ENCODE measurements around the gene LHX3.

DNA sequence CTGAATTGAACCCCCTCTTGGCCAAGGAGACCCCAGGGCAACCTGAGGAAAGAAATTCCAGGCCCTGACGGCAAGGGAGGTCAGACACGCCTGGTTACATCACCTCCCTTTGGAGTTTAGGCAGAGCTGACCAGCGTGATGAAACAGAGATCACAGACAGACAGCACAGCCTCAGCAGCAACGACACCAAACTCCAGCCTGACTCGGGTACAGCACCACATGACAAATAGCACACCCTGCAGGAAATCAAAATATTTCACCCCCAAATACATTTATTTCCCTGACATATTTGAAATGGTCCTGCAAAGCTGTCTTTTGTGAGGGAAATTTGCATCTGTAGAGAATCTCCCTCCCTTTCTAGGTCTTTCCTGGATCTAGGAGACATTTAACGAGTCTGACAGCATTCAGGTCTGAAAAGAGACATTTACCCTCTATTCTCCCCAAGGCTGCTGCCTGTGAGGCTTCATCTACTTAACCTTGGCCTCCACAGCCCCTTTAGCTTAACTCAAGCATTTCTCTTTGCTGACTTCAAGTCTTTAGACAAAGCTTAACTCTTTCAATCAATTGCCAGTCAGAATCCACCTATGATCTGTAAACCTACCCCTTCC, 38.1 kb upstream of the LHX3 start:
- TF ChIP-seq, protein P1, sequence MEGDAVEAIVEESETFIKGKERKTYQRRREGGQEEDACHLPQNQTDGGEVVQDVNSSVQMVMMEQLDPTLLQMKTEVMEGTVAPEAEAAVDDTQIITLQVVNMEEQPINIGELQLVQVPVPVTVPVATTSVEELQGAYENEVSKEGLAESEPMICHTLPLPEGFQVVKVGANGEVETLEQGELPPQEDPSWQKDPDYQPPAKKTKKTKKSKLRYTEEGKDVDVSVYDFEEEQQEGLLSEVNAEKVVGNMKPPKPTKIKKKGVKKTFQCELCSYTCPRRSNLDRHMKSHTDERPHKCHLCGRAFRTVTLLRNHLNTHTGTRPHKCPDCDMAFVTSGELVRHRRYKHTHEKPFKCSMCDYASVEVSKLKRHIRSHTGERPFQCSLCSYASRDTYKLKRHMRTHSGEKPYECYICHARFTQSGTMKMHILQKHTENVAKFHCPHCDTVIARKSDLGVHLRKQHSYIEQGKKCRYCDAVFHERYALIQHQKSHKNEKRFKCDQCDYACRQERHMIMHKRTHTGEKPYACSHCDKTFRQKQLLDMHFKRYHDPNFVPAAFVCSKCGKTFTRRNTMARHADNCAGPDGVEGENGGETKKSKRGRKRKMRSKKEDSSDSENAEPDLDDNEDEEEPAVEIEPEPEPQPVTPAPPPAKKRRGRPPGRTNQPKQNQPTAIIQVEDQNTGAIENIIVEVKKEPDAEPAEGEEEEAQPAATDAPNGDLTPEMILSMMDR (IDR thresholded peaks at IDR 0.05; ENCODE audit: low read length) = no peak
- TF ChIP-seq EZH2phosphoT487 (IDR thresholded peaks at IDR 0.05; ENCODE audit: low read length) (no peak), EZH2 (optimal IDR thresholded peaks at IDR 0.05; ENCODE audit: low read depth, low read length) (no peak)
